Middle frontal gyrus (tissue), 1 donor: ENCODE measurements around the gene PPP2R5B.

Experiments
- DNase-seq: peaks from one replicate; pipeline ENCODE4 v3.0.0-alpha.2; 2015; ENCODE audit warnings: low spot score; ENCODE audit errors: extremely low spot score

PPP2R5B gene

GRCh38 chr11:64928957-64929356 is 4.5 kb downstream of the PPP2R5B start:
- no peak for DNase-seq

GRCh38 chr11:64929625-64930024 is 5.1 kb downstream of the PPP2R5B start:
- DNase-seq = no peak

- no peak for DNase-seq
Measured at GRCh38 chr11:64930340-64930739, 5.9 kb downstream of the PPP2R5B start.

- DNase-seq = no peak
Measured at GRCh38 chr11:64931290-64931689, 6.8 kb downstream of the PPP2R5B start.

- DNase-seq = no peak
Measured at GRCh38 chr11:64932324-64932723, 7.8 kb downstream of the PPP2R5B start.

- no peak for DNase-seq
Measured at GRCh38 chr11:64933213-64933934, 8.9 kb downstream of the PPP2R5B start.

- no peak for DNase-seq
Measured at GRCh38 chr11:64933935-64934681, 9.6 kb downstream of the PPP2R5B start.

GRCh38 chr11:64934682-64935358 is 10.3 kb downstream of the PPP2R5B start:
- DNase-seq = no peak

GRCh38 chr11:64935359-64936081 is 11.0 kb downstream of the PPP2R5B start, which contains the start of gene GPHA2:
Gene GPHA2, minus strand, starts transcription at chr11:64935893. Its CDS starts 433 bp downstream, at chr11:64935460.
- no peak for DNase-seq

- no peak for DNase-seq
Measured at GRCh38 chr11:64936539-64936938, 12.1 kb downstream of the PPP2R5B start.

- DNase-seq = no peak
Measured at GRCh38 chr11:64947208-64947814, 22.8 kb downstream of the PPP2R5B start.

GRCh38 chr11:64951529-64951928 is 27.0 kb downstream of the PPP2R5B start:
- no peak for DNase-seq

- DNase-seq = no peak
Measured at GRCh38 chr11:64954201-64954600, 29.7 kb downstream of the PPP2R5B start.

GRCh38 chr11:64959498-64959897 is 35.0 kb downstream of the PPP2R5B start:
- DNase-seq = no peak

GRCh38 chr11:64960719-64961118 is 36.2 kb downstream of the PPP2R5B start:
- no peak for DNase-seq

- no peak for DNase-seq
Measured at GRCh38 chr11:64963072-64963631, 38.7 kb downstream of the PPP2R5B start.

GRCh38 chr11:64967375-64967774 is 42.9 kb downstream of the PPP2R5B start:
- no peak for DNase-seq

GRCh38 chr11:64969209-64969608 is 44.7 kb downstream of the PPP2R5B start:
- no peak for DNase-seq

GRCh38 chr11:64970731-64971151 is 46.3 kb downstream of the PPP2R5B start:
- DNase-seq = no peak

- peak; percentile 10 for DNase-seq
Measured at GRCh38 chr11:64971421-64972233, 47.1 kb downstream of the PPP2R5B start, which contains the start of gene MAJIN. Gene MAJIN, minus strand, starts transcription at chr11:64972108. Its CDS starts 12,703 bp downstream, at chr11:64959405.
